Measurements from ENCODE around the gene INTS6.
"Not testable (repeated sequence)": the region's sequence is repeated elsewhere in the genome, so short reads cannot be mapped to it uniquely, and the experiment has no call there.

The INTS6 gene

GRCh38 chr13:51416107-51416506, 36.7 kb downstream of the INTS6 start:
- TF ChIP-seq CTCF (IDR thresholded peaks at IDR 0.05; ENCODE audit: low read depth, low read length, missing control alignments), result no peak
- DNase-seq (ENCODE audit: low read depth), result no peak
- no peak overlapping the region for H3K4me3 ChIP-seq (ENCODE audit: low read depth, low read length)

GRCh38 chr13:51415339-51415738, 37.5 kb downstream of the INTS6 start:
- DNase-seq (ENCODE audit: low read depth); H3K4me3 ChIP-seq (ENCODE audit: low read depth, low read length): not testable (repeated sequence)

GRCh38 chr13:51412431-51412830, 40.4 kb downstream of the INTS6 start:
- no peak overlapping the region for H3K4me3 ChIP-seq (ENCODE audit: low read depth, low read length)
- no peak for DNase-seq (ENCODE audit: low read depth)
- TF ChIP-seq CTCF (IDR thresholded peaks at IDR 0.05; ENCODE audit: low read depth, low read length, missing control alignments), result no peak

GRCh38 chr13:51405176-51405575, 47.7 kb downstream of the INTS6 start:
- no peak overlapping the region for H3K4me3 ChIP-seq (ENCODE audit: low read depth, low read length)
- DNase-seq (ENCODE audit: low read depth), result no peak
- no peak for TF ChIP-seq CTCF (IDR thresholded peaks at IDR 0.05; ENCODE audit: low read depth, low read length, missing control alignments)

GRCh38 chr13:51397262-51397941, 55.4 kb downstream of the INTS6 start:
- TF ChIP-seq CTCF (IDR thresholded peaks at IDR 0.05; ENCODE audit: low read depth, low read length, missing control alignments), result no peak
- no peak overlapping the region for H3K4me3 ChIP-seq (ENCODE audit: low read depth, low read length)
- DNase-seq (ENCODE audit: low read depth), result no peak

GRCh38 chr13:51396352-51396751, 56.5 kb downstream of the INTS6 start:
- DNase-seq (ENCODE audit: low read depth), result no peak
- H3K4me3 ChIP-seq (ENCODE audit: low read depth, low read length), result no peak overlapping the region
- no peak for TF ChIP-seq CTCF (IDR thresholded peaks at IDR 0.05; ENCODE audit: low read depth, low read length, missing control alignments)

GRCh38 chr13:51394724-51395123, 58.1 kb downstream of the INTS6 start:
- no peak overlapping the region for H3K4me3 ChIP-seq (ENCODE audit: low read depth, low read length)
- TF ChIP-seq CTCF (IDR thresholded peaks at IDR 0.05; ENCODE audit: low read depth, low read length, missing control alignments), result no peak
- DNase-seq (ENCODE audit: low read depth), result no peak

Data from GM12864 (cell line).